Ascending aorta (tissue), 2 donors: ENCODE measurements around the gene OR6M1. TPM values are rescaled to one million over a fixed set of nuclear protein-coding genes. Genes with fewer than 3 reads are reported as not detected.

Source experiments
- DNase-seq, 2 donors: peaks; one replicate each; pipeline ENCODE4 v3.0.0-alpha.2; 2019; ENCODE audit warnings: low spot score in 2 of 2
- H3K27ac ChIP-seq, 2 donors: fragments of 200-600 bp; sonication (generic); one replicate each; pipeline ENCODE4 v1.5.1; 2016 to 2017; ENCODE audit warnings: mild to moderate bottlenecking in 1 of 2
- H3K27me3 ChIP-seq: fragments of 200-600 bp; sonication (generic); one replicate; pipeline ENCODE4 v1.5.1; 2017
- H3K36me3 ChIP-seq, 2 donors: fragments of 200-600 bp; sonication (generic); one replicate each; pipeline ENCODE4 v1.5.1; 2016
- H3K4me1 ChIP-seq, 2 donors: fragments of 200-600 bp; sonication (generic); one replicate each; pipeline ENCODE4 v1.5.1; 2016 to 2017; ENCODE audit warnings: mild to moderate bottlenecking in 1 of 2
- H3K4me3 ChIP-seq, 2 donors: fragments of 200-600 bp; sonication (generic); one replicate each; pipeline ENCODE4 v1.5.1; 2016 to 2017; ENCODE audit warnings: mild to moderate bottlenecking in 1 of 2
- H3K9me3 ChIP-seq, 2 donors: fragments of 200-600 bp; sonication (generic); one replicate each; pipeline ENCODE4 v1.5.1; 2016
- CTCF ChIP-seq, 3 experiments: fragments of 200-600 bp in 2 of 3; fragments of 450-650 bp in 1 of 3; sonication (generic) in 2 of 3; IDR thresholded peaks; one replicate each; pipeline ENCODE4 v1.5.1; 2016 to 2019; ENCODE audit warnings: antibody characterized with exemption in 3 of 3, mild to moderate bottlenecking in 1 of 3, moderate library complexity in 1 of 3
- intact Hi-C: fragments of 100-400 bp; cut with DNase I; formaldehyde crosslinking; loops from one replicate; pipeline ENCODE4 v1.15.1; 2023
- total RNA-seq: library from RNA; depleted of rRNA; stranded (reverse); fragments of >200 nt; gene quantifications from one replicate; pipeline ENCODE4 v1.1.0, GENCODE V29; 2016

Gene OR6M1
- total RNA-seq, 1 donor from 2014 or later: not detected

- no peak overlapping the region for H3K4me3 ChIP-seq
- H3K36me3 ChIP-seq: no peaks in the 10 kb centered on the region
- no peak overlapping the region for H3K27ac ChIP-seq
- intact Hi-C loops: no loop called here
- DNase-seq: no peak
- no peaks in the 10 kb centered on the region for H3K4me1 ChIP-seq
- TF ChIP-seq CTCF (IDR thresholded peaks at IDR 0.05): no peak
- no peaks in the 10 kb centered on the region for H3K27me3 ChIP-seq
- no peaks in the 10 kb centered on the region for H3K9me3 ChIP-seq
Measured at GRCh38 chr11:123798513-123799252, 7.5 kb downstream of the OR6M1 start.

GRCh38 chr11:123798079-123798478 lies 8.1 kb downstream of the OR6M1 start:
- DNase-seq: no peak
- no peaks in the 10 kb centered on the region for H3K9me3 ChIP-seq
- H3K4me1 ChIP-seq: no peaks in the 10 kb centered on the region
- TF ChIP-seq CTCF (IDR thresholded peaks at IDR 0.05): no peak
- H3K36me3 ChIP-seq: no peaks in the 10 kb centered on the region
- intact Hi-C loops: no loop called here
- H3K4me3 ChIP-seq: no peak overlapping the region
- no peaks in the 10 kb centered on the region for H3K27me3 ChIP-seq
- H3K27ac ChIP-seq: no peak overlapping the region

- H3K36me3 ChIP-seq: no peaks in the 10 kb centered on the region
- TF ChIP-seq CTCF (IDR thresholded peaks at IDR 0.05): no peak
- intact Hi-C loops: no loop called here
- H3K4me3 ChIP-seq: no peak overlapping the region
- H3K9me3 ChIP-seq: no peaks in the 10 kb centered on the region
- H3K27me3 ChIP-seq: no peaks in the 10 kb centered on the region
- H3K4me1 ChIP-seq: no peaks in the 10 kb centered on the region
- no peak overlapping the region for H3K27ac ChIP-seq
- no peak for DNase-seq
Measured at GRCh38 chr11:123797541-123797940, 8.6 kb downstream of the OR6M1 start.

GRCh38 chr11:123797114-123797513 lies 9.0 kb downstream of the OR6M1 start:
- no peak for DNase-seq
- intact Hi-C loops: no loop called here
- Histone ChIP-seq H3K4me3 (no peak overlapping the region), H3K27ac (no peak overlapping the region), H3K9me3 (no peaks in the 10 kb centered on the region), H3K4me1 (no peaks in the 10 kb centered on the region), H3K27me3 (no peaks in the 10 kb centered on the region), H3K36me3 (no peaks in the 10 kb centered on the region)
- no peak for TF ChIP-seq CTCF (IDR thresholded peaks at IDR 0.05)

- no peaks in the 10 kb centered on the region for H3K4me1 ChIP-seq
- TF ChIP-seq CTCF (IDR thresholded peaks at IDR 0.05): no peak
- no peaks in the 10 kb centered on the region for H3K9me3 ChIP-seq
- intact Hi-C loops: no loop called here
- no peaks in the 10 kb centered on the region for H3K36me3 ChIP-seq
- H3K27me3 ChIP-seq: no peaks in the 10 kb centered on the region
- no peak overlapping the region for H3K27ac ChIP-seq
- DNase-seq: no peak
- H3K4me3 ChIP-seq: no peak overlapping the region
Measured at GRCh38 chr11:123796226-123796625, 9.9 kb downstream of the OR6M1 start.

GRCh38 chr11:123783536-123783935 lies 22.6 kb downstream of the OR6M1 start:
- Histone ChIP-seq H3K36me3 (no peaks in the 10 kb centered on the region), H3K27ac (no peak overlapping the region), H3K4me1 (no peaks in the 10 kb centered on the region), H3K4me3 (no peak overlapping the region), H3K27me3 (no peaks in the 10 kb centered on the region), H3K9me3 (no peaks in the 10 kb centered on the region)
- intact Hi-C loops: no loop called here
- TF ChIP-seq CTCF (IDR thresholded peaks at IDR 0.05): no peak
- DNase-seq: no peak
